IPS-NIHi7 (cell line): ENCODE measurements around the gene HEPH.
"Not testable (repeated sequence)": the region's sequence is repeated elsewhere in the genome, so short reads cannot be mapped to it uniquely, and the experiment has no call there.

Experiments
- DNase-seq: peaks from one replicate; pipeline ENCODE4 v3.0.0; 2012; ENCODE audit warnings: mixed read lengths; ENCODE audit errors: extremely low spot score

Gene HEPH, protein sequence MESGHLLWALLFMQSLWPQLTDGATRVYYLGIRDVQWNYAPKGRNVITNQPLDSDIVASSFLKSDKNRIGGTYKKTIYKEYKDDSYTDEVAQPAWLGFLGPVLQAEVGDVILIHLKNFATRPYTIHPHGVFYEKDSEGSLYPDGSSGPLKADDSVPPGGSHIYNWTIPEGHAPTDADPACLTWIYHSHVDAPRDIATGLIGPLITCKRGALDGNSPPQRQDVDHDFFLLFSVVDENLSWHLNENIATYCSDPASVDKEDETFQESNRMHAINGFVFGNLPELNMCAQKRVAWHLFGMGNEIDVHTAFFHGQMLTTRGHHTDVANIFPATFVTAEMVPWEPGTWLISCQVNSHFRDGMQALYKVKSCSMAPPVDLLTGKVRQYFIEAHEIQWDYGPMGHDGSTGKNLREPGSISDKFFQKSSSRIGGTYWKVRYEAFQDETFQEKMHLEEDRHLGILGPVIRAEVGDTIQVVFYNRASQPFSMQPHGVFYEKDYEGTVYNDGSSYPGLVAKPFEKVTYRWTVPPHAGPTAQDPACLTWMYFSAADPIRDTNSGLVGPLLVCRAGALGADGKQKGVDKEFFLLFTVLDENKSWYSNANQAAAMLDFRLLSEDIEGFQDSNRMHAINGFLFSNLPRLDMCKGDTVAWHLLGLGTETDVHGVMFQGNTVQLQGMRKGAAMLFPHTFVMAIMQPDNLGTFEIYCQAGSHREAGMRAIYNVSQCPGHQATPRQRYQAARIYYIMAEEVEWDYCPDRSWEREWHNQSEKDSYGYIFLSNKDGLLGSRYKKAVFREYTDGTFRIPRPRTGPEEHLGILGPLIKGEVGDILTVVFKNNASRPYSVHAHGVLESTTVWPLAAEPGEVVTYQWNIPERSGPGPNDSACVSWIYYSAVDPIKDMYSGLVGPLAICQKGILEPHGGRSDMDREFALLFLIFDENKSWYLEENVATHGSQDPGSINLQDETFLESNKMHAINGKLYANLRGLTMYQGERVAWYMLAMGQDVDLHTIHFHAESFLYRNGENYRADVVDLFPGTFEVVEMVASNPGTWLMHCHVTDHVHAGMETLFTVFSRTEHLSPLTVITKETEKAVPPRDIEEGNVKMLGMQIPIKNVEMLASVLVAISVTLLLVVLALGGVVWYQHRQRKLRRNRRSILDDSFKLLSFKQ

DNA sequence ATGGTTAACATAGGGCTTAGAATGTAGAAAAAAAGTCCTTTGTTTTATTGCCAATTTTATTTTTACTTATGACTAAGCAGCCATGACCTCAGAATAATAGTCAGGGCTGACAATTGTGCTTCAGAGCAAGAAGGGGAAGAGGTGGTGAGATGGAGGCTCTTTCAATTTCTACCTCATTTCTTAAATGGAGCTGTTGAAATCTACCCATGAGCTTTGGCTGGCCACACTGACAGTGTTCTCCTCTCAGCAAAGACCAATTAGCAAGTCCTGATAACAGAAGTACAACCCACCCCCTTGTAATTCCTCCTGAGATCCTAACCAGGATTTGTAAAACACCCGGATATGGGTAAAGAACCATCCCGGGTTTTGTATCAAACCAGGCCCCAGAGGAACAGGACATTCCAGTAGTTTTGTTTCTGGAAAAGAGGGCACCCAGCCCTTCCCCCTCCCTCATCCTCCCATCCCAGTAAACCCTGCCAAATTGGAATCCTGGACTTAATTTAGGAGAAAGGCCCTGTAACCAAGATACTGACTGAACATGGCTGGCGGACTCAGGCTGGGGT is at the start of gene HEPH:
HEPH (plus strand) TSS at position 399 of the 563 bp plus-strand sequence. CDS start 6,324 bp downstream, outside the sequence.
- peak; percentile 56 for DNase-seq

DNA sequence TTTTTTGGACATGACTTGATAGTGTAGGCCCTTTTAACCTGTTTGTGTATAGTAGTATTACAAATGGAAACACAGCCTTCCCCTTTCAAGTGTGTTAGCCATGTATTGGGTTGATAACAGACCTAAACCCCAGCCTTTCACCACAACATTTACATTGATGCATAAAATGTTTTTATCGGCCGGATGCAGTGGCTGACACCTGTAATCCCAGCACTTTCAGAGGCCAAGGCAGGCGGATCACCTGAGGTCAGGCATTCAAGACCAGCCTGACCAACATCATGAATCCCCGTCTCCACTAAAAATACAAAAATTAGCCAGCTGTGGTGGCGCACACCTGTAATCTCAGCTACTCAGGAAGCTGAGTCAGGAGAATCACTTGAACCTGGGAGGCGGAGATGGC is 45.3 kb upstream of the HEPH start:
- not testable (repeated sequence) for DNase-seq

DNA sequence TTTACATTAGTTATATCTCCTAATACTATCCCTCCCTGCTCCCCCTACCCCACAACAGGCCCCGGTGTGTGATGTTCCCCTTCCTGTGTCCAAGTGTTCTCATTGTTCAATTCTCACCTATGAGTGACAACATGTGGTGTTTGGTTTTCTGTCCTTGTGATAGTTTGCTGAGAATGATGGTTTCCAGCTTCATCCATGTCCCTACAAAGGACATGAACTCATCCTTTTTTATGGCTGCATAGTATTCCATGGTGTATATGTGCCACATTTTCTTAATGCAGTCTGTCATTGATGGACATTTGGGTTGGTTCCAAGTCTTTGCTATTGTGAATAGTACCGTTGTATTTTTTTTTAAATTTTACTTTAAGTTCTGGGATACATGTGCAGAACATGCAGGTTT is 42.7 kb upstream of the HEPH start:
- not testable (repeated sequence) for DNase-seq

DNA sequence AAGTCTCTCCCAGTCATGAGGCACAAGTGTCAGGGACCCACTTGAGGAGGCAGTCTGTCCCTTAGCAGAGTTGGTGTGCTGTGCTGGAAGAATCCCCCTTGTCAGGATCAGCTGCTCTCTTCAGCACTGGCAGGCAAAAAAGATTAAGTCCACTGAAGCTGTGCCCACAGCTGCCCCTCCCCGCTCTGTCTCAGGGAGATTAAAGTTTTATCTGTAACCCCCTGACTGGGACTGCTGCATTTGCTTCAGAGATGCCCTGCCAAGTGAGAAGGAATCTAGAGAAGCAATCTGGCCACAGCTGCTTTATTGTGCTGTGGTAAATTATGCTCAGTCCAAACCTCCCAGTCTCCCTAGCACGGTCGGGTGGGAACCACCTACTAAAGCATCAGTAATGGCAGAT is 37.4 kb upstream of the HEPH start:
- no peak for DNase-seq

DNA sequence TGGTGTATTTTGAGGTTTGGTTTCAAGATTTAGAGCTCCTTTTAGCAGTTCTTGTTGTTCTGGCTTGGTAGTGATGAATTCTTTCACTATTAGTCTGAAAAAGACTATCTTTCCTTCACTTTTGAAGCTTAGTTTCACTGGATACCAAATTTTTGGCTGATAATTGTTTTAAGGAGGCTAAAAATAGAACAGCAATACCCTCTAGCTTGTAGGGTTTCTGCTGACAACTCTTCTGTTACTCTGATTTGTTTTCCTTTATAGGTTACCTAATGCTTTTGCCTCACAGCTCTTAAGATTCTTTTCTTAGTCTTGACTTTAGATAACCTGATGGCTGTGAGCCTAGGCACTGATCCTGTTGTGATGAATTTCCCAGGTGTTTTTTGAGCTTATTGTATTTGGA is 33.6 kb upstream of the HEPH start:
- no peak for DNase-seq

DNA sequence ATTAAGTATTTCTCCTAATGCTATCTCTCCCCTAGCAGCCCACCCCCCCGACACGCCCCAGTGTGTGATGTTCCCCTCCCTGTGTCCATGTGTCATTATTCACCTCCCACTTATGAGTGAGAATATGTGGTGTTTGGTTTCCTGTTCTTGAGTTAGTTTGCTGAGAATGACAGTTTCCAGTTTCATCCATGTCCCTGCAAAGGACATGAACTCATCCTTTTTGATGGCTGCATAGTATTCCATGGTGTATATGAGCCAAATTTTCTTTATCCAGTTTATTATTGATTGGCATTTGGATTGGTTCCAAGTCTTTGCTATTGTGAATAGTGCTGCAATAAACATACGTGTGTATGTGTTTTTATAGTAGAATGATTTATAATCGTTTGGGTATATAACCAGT is 28.8 kb upstream of the HEPH start:
- not testable (repeated sequence) for DNase-seq

DNA sequence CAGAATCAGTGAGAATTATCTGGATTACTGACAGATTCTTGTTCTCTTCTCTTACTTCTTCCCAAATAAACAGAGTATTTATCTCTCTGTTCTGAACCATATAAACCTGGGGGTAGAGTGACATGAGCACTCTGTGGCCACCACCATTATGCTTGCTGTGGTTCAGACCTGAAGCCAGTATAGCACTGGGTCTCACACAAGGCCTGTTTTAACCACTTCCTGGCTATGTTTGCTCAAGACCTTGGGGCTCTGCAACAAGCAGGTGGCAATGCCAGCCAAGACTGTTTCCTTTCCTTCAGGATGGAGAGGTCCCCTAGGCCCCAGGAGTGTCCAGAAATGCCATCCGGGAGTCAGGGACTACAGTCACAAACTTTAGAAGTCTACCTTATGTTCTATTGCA is 21.7 kb upstream of the HEPH start:
- no peak for DNase-seq

DNA sequence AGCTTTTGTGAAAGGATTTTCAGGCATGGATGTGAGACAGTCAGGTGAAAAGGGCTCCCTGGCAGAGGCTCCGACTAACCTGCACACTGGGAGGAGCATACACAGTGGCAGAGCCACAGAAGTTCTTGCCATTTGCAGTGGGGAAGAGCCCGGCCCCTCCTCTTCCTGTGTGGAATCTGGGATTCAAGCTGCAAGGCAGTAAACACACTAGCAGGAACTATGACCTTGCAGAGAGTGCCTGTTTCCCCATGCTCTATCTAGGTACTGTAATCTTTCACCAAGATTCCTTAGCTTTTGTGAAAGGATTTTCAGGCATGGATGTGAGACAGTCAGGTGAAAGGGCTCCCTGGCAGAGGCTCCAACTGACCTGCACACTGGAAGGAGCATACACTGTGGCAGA is 19.8 kb upstream of the HEPH start:
- no peak for DNase-seq

DNA sequence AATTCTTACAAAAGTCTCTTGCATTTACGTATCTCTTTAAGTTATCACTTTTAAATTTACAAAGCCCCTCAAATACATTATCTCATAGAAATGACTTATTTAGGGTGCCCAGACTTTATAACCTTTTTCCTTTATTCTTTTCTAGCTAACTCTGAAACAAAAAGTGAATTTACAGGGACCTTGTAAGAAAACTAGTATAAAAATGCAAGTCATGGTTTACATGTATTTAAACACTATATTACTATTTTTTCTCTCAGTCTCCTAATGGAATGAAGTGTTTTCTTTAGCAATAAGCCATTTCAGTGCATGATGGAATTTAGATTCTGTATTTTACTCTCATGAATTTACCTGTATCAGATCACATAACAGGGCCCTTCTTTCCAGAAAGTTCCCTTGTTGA is 14.5 kb upstream of the HEPH start:
- DNase-seq, result no peak

DNA sequence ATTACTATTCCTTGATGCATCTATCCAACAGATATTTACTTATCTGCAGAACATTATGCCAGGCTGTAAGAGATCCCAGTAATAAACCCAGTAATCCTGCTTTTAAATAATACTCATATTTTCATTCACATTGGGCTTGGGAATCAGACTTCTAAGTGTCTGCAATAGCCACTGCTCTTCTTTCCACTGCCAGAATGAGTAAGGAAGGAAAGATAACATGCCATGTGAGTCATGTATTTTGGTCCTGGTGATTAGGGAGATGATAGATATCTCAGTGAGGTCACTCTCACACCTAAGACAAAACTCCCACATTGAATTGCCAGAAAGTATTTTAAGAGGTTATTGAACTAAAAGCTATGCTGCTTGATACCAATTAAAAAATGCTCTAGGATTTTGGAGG is 13.9 kb upstream of the HEPH start:
- DNase-seq, result no peak

DNA sequence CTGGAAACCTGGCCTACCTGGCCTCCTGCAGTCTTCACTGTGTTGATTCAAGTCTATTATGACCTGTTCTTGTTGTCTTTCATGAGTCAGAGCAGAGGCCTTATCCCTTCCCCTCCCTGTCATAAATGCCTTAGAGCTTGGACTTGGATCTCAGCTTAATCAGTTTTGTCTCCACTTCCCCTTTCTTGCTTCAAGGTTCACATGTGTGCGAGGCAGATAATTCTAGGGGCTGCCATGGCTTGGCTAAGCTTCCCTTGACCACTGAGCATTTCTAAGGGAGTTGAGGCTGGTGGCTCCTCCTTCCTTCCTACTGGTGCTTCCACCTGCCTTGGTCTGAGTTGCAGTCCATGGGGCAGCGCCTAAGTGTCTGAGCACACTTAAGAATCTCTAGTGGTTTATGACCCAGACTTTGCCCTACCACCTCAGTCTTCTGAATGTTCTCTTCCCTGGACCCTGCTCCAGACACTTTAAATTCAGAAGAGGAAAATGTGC is 1.7 kb upstream of the HEPH start:
- no peak for DNase-seq

DNA sequence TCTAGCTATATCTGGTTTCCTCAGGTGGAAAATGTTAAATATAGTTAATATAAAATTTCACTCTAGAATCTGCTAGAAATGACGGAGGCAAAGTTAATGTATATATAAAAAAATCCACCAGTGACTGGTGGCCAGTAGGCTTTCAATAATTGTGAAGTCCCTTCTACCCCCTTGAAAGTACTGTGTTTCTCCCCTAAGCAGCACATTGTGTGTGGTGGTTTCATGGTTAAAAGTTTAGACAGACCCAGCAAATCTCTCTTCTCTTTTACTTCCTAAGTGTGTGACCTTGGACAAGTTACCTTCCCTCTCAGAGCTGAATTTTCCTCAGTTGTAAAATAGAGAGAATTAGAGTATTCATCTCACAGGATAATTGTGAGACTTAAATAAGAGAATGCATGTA is 600 bp upstream of the HEPH start:
- DNase-seq, result no peak

DNA sequence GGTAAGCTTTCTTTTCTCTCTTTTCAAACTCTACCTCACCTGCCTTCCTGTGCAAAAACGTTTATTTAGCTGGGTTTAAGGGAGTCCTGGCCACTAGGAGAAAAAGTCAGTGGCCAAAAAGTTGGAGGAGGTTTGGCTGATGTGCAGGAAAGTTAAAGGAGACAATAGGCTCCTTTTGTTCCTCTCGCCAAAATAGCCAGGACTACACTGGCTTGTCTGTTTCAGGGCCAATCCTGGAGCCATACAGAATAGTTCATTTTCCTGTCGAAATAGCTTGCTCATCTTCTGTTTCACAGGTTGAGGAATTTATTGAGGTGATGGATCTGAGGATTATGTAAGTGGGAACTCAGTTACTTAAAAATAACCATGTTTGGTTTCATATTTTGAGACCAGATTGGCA is 423 bp downstream of the HEPH start:
- DNase-seq, result no peak

DNA sequence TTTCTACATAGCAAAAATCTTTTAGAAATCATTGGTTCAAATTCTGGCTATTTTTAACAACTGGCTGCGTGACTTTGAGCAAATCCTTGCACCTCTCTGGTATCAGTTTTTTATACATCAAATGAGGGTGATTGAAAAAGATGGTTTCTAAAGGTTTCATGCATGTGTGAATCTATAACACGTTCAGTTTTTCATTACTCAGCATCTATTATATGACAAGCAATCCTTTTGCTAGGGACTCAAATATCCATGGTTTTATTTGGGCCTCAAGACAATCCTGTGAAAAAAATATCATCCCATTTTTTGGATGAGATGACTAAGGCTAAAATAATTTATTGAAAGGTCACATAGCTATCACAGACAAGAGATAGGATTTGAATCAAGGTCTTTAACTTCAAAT is 884 bp downstream of the HEPH start:
- no peak for DNase-seq

DNA sequence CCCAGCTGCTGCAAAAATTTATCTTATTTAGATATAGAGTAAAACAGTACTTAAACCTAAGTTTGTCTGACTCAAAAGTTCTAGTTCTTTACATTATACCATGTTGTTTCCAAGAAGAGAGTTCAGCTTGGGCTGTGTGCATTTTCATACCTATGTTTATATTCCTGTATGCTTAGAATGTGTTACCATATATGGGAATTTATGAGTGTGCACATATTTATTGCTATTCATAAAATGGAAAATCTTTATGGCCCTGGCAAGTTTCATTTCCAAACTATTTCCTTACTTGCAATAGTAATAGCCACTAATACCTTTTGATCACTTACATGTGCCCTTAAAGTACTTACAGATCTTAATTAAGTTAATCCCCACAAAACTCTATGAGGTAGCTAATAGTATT is 2.6 kb downstream of the HEPH start:
- DNase-seq, result no peak

DNA sequence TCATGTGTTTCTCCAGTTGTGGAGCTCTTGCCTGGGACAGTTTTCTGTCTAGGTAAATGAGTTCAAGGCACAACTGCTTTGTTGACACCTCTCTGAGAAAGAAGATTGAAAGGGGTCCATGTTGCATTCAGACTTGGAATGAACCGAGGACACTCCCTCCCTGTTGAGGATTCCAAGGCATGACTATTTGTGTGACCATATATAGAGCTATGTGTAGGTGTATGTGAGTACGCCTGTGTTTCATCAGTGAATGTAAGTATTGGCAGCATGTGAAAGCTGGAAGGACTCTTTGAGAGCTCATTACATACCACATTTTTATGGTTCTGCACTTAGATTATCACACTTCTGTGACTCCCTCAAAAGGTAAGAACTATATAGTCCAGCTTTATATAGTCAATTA is 3.4 kb downstream of the HEPH start:
- DNase-seq, result no peak

DNA sequence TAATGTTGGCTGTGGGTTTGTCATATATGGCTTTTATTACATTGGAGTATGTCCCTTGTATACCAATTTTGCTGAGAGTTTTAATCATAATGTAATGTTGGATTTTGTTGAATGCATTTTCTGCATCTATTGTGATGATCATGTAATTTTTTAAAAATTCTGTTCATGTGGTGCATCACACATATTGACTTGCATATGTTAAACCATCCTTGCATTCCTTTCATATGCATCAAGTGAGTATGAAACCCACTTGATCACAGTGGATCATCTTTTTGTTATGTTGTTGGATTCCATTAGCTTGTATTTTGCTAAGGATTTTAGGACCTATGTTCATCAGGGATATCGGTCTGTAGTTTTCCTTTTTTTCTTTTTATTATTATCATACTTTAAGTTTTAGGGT is 12.1 kb downstream of the HEPH start:
- DNase-seq, result no peak

DNA sequence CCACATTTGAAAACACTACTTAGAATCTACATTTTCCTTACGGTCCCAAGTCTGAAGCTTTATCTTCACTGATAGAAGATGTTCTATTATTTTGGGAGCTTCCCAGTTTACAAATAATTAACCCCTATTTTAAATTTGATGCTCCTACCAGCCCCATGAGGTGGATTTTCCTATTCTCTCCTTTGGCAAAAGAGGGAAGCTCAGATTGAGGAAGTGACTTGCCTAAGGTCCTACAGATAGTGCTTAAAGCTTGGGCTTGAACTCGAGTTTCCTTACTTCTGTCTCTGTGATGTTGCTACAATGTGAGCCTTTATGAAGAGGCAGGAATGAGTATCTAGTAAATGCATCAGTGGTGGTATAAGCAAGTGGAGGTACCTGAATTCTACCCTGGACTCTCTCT is 27.5 kb downstream of the HEPH start:
- no peak for DNase-seq

DNA sequence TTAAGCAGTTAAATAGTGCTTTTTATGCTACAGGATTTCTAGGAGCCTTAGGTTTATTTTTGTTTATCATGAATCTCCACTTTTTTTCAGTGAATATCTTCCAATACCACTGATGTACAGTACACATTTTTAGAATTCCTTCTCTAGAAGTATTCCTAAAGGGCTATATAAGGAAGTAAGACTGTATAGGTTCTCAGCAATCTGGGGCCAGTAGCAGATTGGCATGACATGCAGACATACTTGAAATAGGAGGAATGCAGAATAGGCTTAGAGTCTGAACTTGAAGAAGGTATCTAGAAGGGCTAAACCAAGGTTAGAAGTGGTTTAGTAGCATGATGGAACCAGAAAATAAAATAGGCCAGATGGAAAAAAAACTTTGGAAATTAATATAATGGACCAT is 29.8 kb downstream of the HEPH start:
- no peak for DNase-seq

DNA sequence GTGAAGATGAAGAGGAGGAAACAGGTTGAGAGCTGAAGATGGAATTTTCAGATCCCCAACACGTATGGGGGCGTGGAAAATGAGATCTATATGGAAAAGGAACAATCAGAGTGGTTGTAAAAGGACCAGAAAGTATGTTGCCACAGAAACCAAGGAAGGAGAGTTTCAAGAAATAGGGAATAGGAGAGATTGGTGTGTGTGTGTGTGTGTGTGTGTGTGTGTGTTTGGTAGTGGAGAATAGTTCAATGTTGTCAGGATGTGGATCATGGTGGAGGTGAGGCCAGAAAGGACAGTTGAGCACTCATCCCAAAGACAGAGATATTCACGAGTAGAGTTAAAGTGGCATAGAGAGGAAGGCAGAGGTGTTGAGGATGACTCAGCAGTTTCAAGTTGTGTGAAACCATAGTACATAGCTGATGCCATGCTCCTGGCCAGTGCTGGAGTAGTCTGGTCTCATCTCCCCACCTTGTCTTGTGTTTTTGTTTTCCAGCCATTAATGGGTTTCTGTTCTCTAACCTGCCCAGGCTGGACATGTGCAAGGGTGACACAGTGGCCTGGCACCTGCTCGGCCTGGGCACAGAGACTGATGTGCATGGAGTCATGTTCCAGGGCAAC is 36.1 kb downstream of the HEPH start:
- DNase-seq, result no peak
